Measurements from ENCODE around the gene NBEAL2. TPM values are rescaled to one million over a fixed set of nuclear protein-coding genes. Genes with fewer than 3 reads are reported as not detected.
A peak's percentile ranks its signal among the peaks of the same experiment; 100 is the strongest.

NBEAL2 gene
- polyA plus RNA-seq, 3 donors = 10.4 to 622 (median 17.3) TPM

DNA sequence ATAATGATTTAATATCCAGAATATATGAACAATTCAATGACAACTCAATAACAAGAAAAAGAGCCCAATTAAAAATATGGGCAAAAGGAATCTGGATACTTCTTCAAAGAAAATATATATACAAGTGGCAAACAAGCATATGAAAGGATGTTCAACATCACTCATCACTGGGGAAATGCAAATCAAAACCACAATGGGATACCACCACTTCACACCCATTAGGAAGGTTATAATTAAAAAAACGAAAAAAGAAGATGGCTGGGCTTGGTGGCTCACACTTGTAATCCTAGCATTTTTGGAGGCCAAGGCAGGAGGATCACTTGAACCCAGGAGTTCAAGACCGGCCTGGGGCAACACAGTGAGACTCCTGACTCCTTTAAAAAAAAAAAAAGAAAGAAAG, 7.1 kb upstream of the NBEAL2 start:
- Histone ChIP-seq H3K4me1 (ENCODE audit: control insufficient read depth in 1 of 2, insufficient read depth in 2 of 2, low read length in 2 of 2) (peaks cover 74 to 92% of the 10 kb centered on the region in 2 donors), H3K9ac (ENCODE audit: insufficient read depth, low read length, poor library complexity, severe bottlenecking) (no peak overlapping the region), H3K79me2 (ENCODE audit: insufficient read depth, low read length) (peaks cover 95% of the 10 kb centered on the region), H4K20me1 (ENCODE audit: insufficient read depth, low read length) (peaks cover 81% of the 10 kb centered on the region), H3K27ac (ENCODE audit: low read depth in 1 of 2, low read length in 2 of 2) (peak overlapping the region in 1 of 2 donors; percentile 71), H3K27me3 (ENCODE audit: control insufficient read depth in 2 of 2, insufficient read depth in 2 of 2, low read length in 2 of 2) (no peaks in the 10 kb centered on the region), H3K9me3 (replicated peaks in 1 of 2; ENCODE audit: control insufficient read depth in 1 of 2, insufficient read depth in 1 of 2, low read length in 2 of 2) (no peaks in the 10 kb centered on the region), H2AFZ (ENCODE audit: insufficient read depth, low read depth, low read length, poor library complexity, severe bottlenecking) (no peak overlapping the region), H3K4me3 (replicated peaks in 1 of 3; ENCODE audit: low read depth in 2 of 3, low read length in 3 of 3) (no peak overlapping the region), H3K36me3 (replicated peaks in 1 of 2; ENCODE audit: control insufficient read depth in 1 of 2, insufficient read depth in 2 of 2, low read length in 2 of 2) (peaks cover 8 to 30% of the 10 kb centered on the region in 2 donors), H3K4me2 (replicated peaks; ENCODE audit: extremely low read depth, low read length, poor library complexity, severe bottlenecking) (no peak overlapping the region)
- Mint-ChIP-seq H3K4me3 (no peak overlapping the region), H3K9me3 (no peaks in the 10 kb centered on the region), H3K27ac (peak overlapping the region in 2 of 7 donors; percentile 54 to 65), H3K4me1 (peaks cover 84% of the 10 kb centered on the region), H3K36me3 (peaks cover 37 to 52% of the 10 kb centered on the region in 2 donors), H3K27me3 (ENCODE audit: low read depth in 3 of 3) (no peaks in the 10 kb centered on the region)
- whole genome bisulfite sequencing (ENCODE audit: insufficient coverage) = no CpG with 5 or more reads among the region's 2 CpGs
- TF ChIP-seq, protein P1, sequence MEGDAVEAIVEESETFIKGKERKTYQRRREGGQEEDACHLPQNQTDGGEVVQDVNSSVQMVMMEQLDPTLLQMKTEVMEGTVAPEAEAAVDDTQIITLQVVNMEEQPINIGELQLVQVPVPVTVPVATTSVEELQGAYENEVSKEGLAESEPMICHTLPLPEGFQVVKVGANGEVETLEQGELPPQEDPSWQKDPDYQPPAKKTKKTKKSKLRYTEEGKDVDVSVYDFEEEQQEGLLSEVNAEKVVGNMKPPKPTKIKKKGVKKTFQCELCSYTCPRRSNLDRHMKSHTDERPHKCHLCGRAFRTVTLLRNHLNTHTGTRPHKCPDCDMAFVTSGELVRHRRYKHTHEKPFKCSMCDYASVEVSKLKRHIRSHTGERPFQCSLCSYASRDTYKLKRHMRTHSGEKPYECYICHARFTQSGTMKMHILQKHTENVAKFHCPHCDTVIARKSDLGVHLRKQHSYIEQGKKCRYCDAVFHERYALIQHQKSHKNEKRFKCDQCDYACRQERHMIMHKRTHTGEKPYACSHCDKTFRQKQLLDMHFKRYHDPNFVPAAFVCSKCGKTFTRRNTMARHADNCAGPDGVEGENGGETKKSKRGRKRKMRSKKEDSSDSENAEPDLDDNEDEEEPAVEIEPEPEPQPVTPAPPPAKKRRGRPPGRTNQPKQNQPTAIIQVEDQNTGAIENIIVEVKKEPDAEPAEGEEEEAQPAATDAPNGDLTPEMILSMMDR (IDR thresholded peaks at IDR 0.05) = no peak
- intact Hi-C loops (cut with micrococcal nuclease) = loop anchor here in 1 of 2 donors (10.0 kb wide), 2 partner anchors 252 to 278 kb away; partner anchors contain the start of gene ALS2CL
- DNase-seq = no peak

DNA sequence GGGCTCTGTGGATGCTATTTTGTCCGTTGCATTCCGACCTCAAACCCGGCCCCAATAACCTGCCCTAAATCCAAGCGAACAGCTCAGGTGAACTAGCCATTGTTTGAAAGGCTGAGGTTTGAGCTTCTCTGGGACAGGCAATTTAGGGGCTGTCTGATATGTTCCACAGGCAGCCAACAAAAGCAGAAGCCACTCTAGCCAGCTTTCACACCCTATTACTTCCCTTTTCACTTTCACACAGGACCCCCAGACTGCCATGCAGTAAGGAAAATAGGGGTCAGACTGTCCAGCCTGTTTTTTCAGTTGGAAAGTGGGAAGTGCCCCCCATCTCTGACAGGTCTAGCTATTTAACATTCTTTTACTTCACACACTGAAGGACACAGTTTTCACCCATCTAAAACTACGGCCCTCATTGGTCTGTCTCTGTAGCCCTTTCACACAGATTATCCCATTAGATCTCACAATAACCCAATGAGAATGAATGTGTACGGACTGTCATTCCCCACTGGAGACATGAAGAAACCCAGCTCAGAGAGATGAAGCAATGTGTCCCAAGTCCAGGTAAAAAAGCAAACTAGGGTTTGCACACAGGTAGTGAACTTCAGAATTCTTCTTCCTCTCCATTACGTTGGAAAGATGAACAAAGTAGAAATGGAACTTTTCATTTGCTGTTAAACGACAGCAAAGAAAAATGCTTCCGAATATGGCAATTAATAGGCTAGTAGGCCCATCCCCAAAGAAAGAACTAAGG, 4.9 kb upstream of the NBEAL2 start:
- peaks cover 59% of the 10 kb centered on the region for H4K20me1 ChIP-seq (ENCODE audit: insufficient read depth, low read length)
- H3K4me1 ChIP-seq (ENCODE audit: control insufficient read depth in 1 of 2, insufficient read depth in 2 of 2, low read length in 2 of 2) = peaks cover 80 to 89% of the 10 kb centered on the region in 2 donors
- Mint-ChIP-seq H3K27ac (peak overlapping the region; percentile 90 to 97 (median 94)), H3K4me1 (peaks cover 77% of the 10 kb centered on the region), H3K9me3 (no peaks in the 10 kb centered on the region), H3K27me3 (ENCODE audit: low read depth in 3 of 3) (no peaks in the 10 kb centered on the region), H3K36me3 (peaks cover 20 to 35% of the 10 kb centered on the region in 2 donors), H3K4me3 (peak overlapping the region; percentile 88 to 99)
- peaks cover under 1 to 16% of the 10 kb centered on the region in 2 donors for H3K36me3 ChIP-seq (replicated peaks in 1 of 2; ENCODE audit: control insufficient read depth in 1 of 2, insufficient read depth in 2 of 2, low read length in 2 of 2)
- DNase-seq = peak in 2 of 3 donors; percentile 51 to 62
- no peaks in the 10 kb centered on the region for H3K9me3 ChIP-seq (replicated peaks in 1 of 2; ENCODE audit: control insufficient read depth in 1 of 2, insufficient read depth in 1 of 2, low read length in 2 of 2)
- H3K79me2 ChIP-seq (ENCODE audit: insufficient read depth, low read length) = peaks cover 93% of the 10 kb centered on the region
- WGBS (ENCODE audit: insufficient coverage) = 71% methylated on average over 3 of the region's 9 CpGs
- peak overlapping the region; percentile 96 for H3K4me2 ChIP-seq (replicated peaks; ENCODE audit: extremely low read depth, low read length, poor library complexity, severe bottlenecking)
- peak overlapping the region; percentile 5 to 98 (median 15) for H3K4me3 ChIP-seq (replicated peaks in 1 of 3; ENCODE audit: low read depth in 2 of 3, low read length in 3 of 3)
- TF ChIP-seq, protein P1 (IDR thresholded peaks at IDR 0.05) = no peak
- peak overlapping the region; percentile 42 to 72 for H3K27ac ChIP-seq (ENCODE audit: low read depth in 1 of 2, low read length in 2 of 2)
- H2AFZ ChIP-seq (ENCODE audit: insufficient read depth, low read depth, low read length, poor library complexity, severe bottlenecking) = no peak overlapping the region
- intact Hi-C loops (cut with micrococcal nuclease) = loop anchor here (5.0 to 10.0 kb wide), 3 partner anchors 42 to 280 kb away; partner anchors contain the start of gene ALS2CL (in 1 of the 2)
- H3K27me3 ChIP-seq (ENCODE audit: control insufficient read depth in 2 of 2, insufficient read depth in 2 of 2, low read length in 2 of 2) = no peaks in the 10 kb centered on the region
- H3K9ac ChIP-seq (ENCODE audit: insufficient read depth, low read length, poor library complexity, severe bottlenecking) = no peak overlapping the region

All from CD14-positive monocyte (primary cell).